A549 (cell line): Measurements from ENCODE around the gene TNIK. TPM values are rescaled to one million over a fixed set of nuclear protein-coding genes. Genes with fewer than 3 reads are reported as not detected.

Experiments used
- ATAC-seq, 2 experiments: fragments of 200-7000 bp in 1 of 2; fragments of >200 bp in 1 of 2; cut with Nextera tagmentation in 1 of 2; cut with Tn5 transposase in 1 of 2; 3 replicates each; pipeline versions ENCODE4 v1.8.0 to v1.9.1; 2018 to 2020; ENCODE audit warnings: mild to moderate bottlenecking in 1 of 2, moderate library complexity in 1 of 2
- CTCF ChIA-PET: fragments of 300-600 bp; sonication (Branson Sonifier 250); formaldehyde crosslinking; extraction: SDS; loops from one replicate; lab custom pipeline; 2021; ENCODE audit warnings: antibody characterized with exemption, inconsistent platforms; lab: Yijun Ruan, JAX
- POLR2A ChIA-PET: fragments of 350-600 bp; formaldehyde crosslinking; extraction: SDS; loops from one replicate; lab custom pipeline; 2021; ENCODE audit warnings: antibody characterized with exemption, inconsistent platforms; lab: Yijun Ruan, JAX
- DNase-seq, 2 experiments: peaks; one replicate each; pipeline versions ENCODE4 v3.0.0 to v3.0.0-alpha.2; 2011 to 2016; ENCODE audit warnings: low read depth in 1 of 2, low spot score in 1 of 2
- FAIRE-seq: peaks from 2 replicates; lab custom pipeline; 2011; peaks lifted over from hg19 to GRCh38; lab: Jason Lieb, UNC
- H3K27ac ChIP-seq, 2 experiments: fragments of >200 bp; sonication (Bioruptor Twin); formaldehyde crosslinking; 3 replicates each; pipeline ENCODE4 v1.5.1; 2016 to 2017
- H3K4me1 ChIP-seq: fragments of >200 bp; sonication (Bioruptor Twin); formaldehyde crosslinking; 3 replicates; pipeline ENCODE4 v1.6.1; 2016
- H3K4me2 ChIP-seq: fragments of >200 bp; sonication (Bioruptor Twin); formaldehyde crosslinking; 3 replicates; pipeline ENCODE4 v1.6.1; 2016
- H3K4me3 ChIP-seq: fragments of >200 bp; sonication (Bioruptor Twin); formaldehyde crosslinking; 3 replicates; pipeline ENCODE4 v1.5.1; 2016
- H3K9me3 ChIP-seq: fragments of >200 bp; sonication (Bioruptor Twin); formaldehyde crosslinking; 3 replicates; pipeline ENCODE4 v1.6.1; 2016
- ATOH8 ChIP-seq: fragments of 250-450 bp; sonication (Bioruptor Pico); IDR thresholded peaks from 2 replicates; pipeline ENCODE4 v1.5.0; 2020; ENCODE audit warnings: low read depth, mild to moderate bottlenecking, moderate library complexity
- CEBPB ChIP-seq, 2 experiments: fragments of >200 bp in 1 of 2; sonication (Bioruptor Twin) in 1 of 2; formaldehyde crosslinking in 1 of 2; IDR thresholded peaks; 2 replicates each; pipeline ENCODE4 v1.6.1; 2012 to 2016
- CHD2 ChIP-seq: fragments of 150-350 bp; IDR thresholded peaks from 2 replicates; pipeline ENCODE4 v1.6.1; 2014; ENCODE audit warnings: low read length; ENCODE audit not compliant: partially characterized antibody
- EHF ChIP-seq: fragments of 250-450 bp; sonication (Bioruptor Pico); IDR thresholded peaks from 2 replicates; pipeline ENCODE4 v1.5.0; 2020; ENCODE audit warnings: mild to moderate bottlenecking
- ELK1 ChIP-seq: fragments of 150-350 bp; IDR thresholded peaks from 2 replicates; pipeline ENCODE4 v1.6.1; 2014; ENCODE audit warnings: low read depth, mild to moderate bottlenecking, low read length
- ESRRA ChIP-seq: fragments of 150-350 bp; IDR thresholded peaks from 2 replicates; pipeline ENCODE4 v1.6.1; 2014; ENCODE audit warnings: mild to moderate bottlenecking, low read length, borderline replicate concordance
- FOSB ChIP-seq: fragments of 250-450 bp; sonication (Bioruptor Pico); IDR thresholded peaks from 2 replicates; pipeline ENCODE4 v1.5.0; 2020; ENCODE audit warnings: mild to moderate bottlenecking, moderate library complexity
- HDAC2 ChIP-seq: fragments of 200-600 bp; sonication (generic); IDR thresholded peaks from 2 replicates; pipeline ENCODE4 v1.6.1; 2016
- HEYL ChIP-seq: fragments of 250-450 bp; sonication (Bioruptor Pico); IDR thresholded peaks from 2 replicates; pipeline ENCODE4 v1.8.0; 2021; ENCODE audit warnings: mild to moderate bottlenecking, moderate library complexity
- HOXA7 ChIP-seq: fragments of 250-450 bp; sonication (Bioruptor Pico); IDR thresholded peaks from 2 replicates; pipeline ENCODE4 v1.5.0; 2020; ENCODE audit warnings: mild to moderate bottlenecking, moderate library complexity
- HOXB13 ChIP-seq: fragments of 250-450 bp; sonication (Bioruptor Pico); IDR thresholded peaks from 2 replicates; pipeline ENCODE4 v1.5.0; 2020; ENCODE audit warnings: low read depth, mild to moderate bottlenecking, moderate library complexity
- HOXB5 ChIP-seq: fragments of 250-450 bp; sonication (Bioruptor Pico); IDR thresholded peaks from 2 replicates; pipeline ENCODE4 v1.5.0; 2020; ENCODE audit warnings: mild to moderate bottlenecking, moderate library complexity
- JUN ChIP-seq, 2 experiments: fragments of >200 bp; sonication (Bioruptor Twin); formaldehyde crosslinking; IDR thresholded peaks; 2 replicates in 1 of 2; 3 replicates in 1 of 2; pipeline ENCODE4 v1.6.1; 2016 to 2017
- KDM1A ChIP-seq: fragments of 200-600 bp; sonication (generic); IDR thresholded peaks from 2 replicates; pipeline ENCODE4 v1.6.1; 2016; ENCODE audit warnings: low read depth, mild to moderate bottlenecking
- MYC ChIP-seq: IDR thresholded peaks from 2 replicates; pipeline ENCODE4 v1.6.1; 2012; ENCODE audit warnings: mild to moderate bottlenecking, inconsistent platforms, low read length, improper control_type of control experiment, borderline replicate concordance
- NFE2L2 ChIP-seq: fragments of 150-350 bp; conservative IDR thresholded peaks from 2 replicates; pipeline ENCODE4 v1.6.1; 2014; ENCODE audit warnings: low read length
- NPAS2 ChIP-seq: fragments of 250-450 bp; sonication (Bioruptor Pico); IDR thresholded peaks from 2 replicates; pipeline ENCODE4 v1.8.0; 2022; ENCODE audit warnings: mild to moderate bottlenecking, moderate library complexity, borderline replicate concordance
- NR3C1 ChIP-seq: fragments of >200 bp; sonication (Bioruptor Twin); formaldehyde crosslinking; IDR thresholded peaks from 3 replicates; pipeline ENCODE4 v1.6.1; 2017
- POLR2A ChIP-seq: IDR thresholded peaks from 2 replicates; pipeline ENCODE4 v1.6.1; 2012; ENCODE audit warnings: mild to moderate bottlenecking, low read length
- POLR2AphosphoS2 ChIP-seq: conservative IDR thresholded peaks from 2 replicates; pipeline ENCODE4 v1.6.1; 2012; ENCODE audit warnings: low read length, improper control_type of control experiment, inconsistent platforms
- RARB ChIP-seq: fragments of 250-450 bp; sonication (Bioruptor Pico); IDR thresholded peaks from 2 replicates; pipeline ENCODE4 v1.8.0; 2021; ENCODE audit warnings: mild to moderate bottlenecking, moderate library complexity
- SREBF2 ChIP-seq: fragments of 450-650 bp; IDR thresholded peaks from 2 replicates; pipeline ENCODE4 v1.6.1; 2014; ENCODE audit warnings: mild to moderate bottlenecking, moderate library complexity
- TFCP2L1 ChIP-seq: fragments of 250-450 bp; sonication (Bioruptor Pico); IDR thresholded peaks from 2 replicates; pipeline ENCODE4 v1.5.0; 2021; ENCODE audit warnings: mild to moderate bottlenecking
- TP53 ChIP-seq: fragments of 250-450 bp; sonication (Bioruptor Pico); IDR thresholded peaks from 2 replicates; pipeline ENCODE4 v1.5.0; 2021; ENCODE audit warnings: mild to moderate bottlenecking, moderate library complexity
- ZC3H11A ChIP-seq: fragments of 450-650 bp; IDR thresholded peaks from 2 replicates; pipeline ENCODE4 v1.6.1; 2014; ENCODE audit warnings: antibody characterized with exemption, mild to moderate bottlenecking
- ZFP36 ChIP-seq: fragments of 450-650 bp; IDR thresholded peaks from 2 replicates; pipeline ENCODE4 v1.6.1; 2014; ENCODE audit warnings: borderline replicate concordance; ENCODE audit not compliant: partially characterized antibody
- ZSCAN20 ChIP-seq: fragments of 250-450 bp; sonication (Bioruptor Pico); IDR thresholded peaks from 2 replicates; pipeline ENCODE4 v1.8.0; 2022; ENCODE audit warnings: mild to moderate bottlenecking, moderate library complexity
- WGBS: methylation state at CpG from one replicate; pipeline ENCODE4 v1.1.6; 2017; ENCODE audit errors: missing lambda C conversion rate; 5-methylcytosine and 5-hydroxymethylcytosine counted together
- polyA plus RNA-seq, 4 experiments: library from polyadenylated mRNA; depleted of rRNA in 3 of 4; stranded (reverse); fragments of >200 nt; fragmentation: RNase III in 1 of 4; extraction: RNeasy Plus Mini Kit Qiagen cat#74134 plus additional on column Dnase treatment in 1 of 4; gene quantifications; 2 replicates in 3 of 4; 3 replicates in 1 of 4; pipeline ENCODE4 v1.2.3, GENCODE V29; 2011 to 2017
- TF ChIP-seq, protein P1 (sequence below): IDR thresholded peaks from 2 replicates; pipeline ENCODE4 v1.6.1; 2012
- TF ChIP-seq, protein P2 (sequence below): fragments of 450-650 bp; IDR thresholded peaks from 2 replicates; pipeline ENCODE4 v1.6.1; 2014; ENCODE audit warnings: antibody characterized with exemption

TNIK gene
- polyA plus RNA-seq, 2 of the 4 experiments (the other 2 are of a cell fraction) = 1.6 to 1.8 TPM

DNA sequence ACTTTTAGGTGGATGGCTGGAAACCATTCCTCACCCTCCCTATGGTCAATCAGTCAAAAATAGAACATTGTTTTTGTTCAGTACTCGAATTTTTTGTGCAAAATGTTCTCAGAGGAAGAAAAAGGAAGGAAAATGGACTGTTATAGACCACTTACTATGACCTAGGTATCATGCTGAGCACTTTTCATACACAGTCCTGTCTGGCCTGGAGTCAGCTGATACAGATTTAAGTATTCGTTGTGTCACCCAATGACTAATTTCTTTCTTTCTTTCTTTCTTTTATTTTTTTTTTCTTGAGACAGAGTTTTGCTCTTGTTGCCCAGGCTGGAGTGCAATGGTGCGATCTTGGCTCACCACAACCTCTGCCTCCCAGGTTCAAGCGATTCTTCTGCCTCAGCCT, 29.1 kb upstream of the TNIK start (continued):
- TF ChIP-seq TFCP2L1 (CRISPR knock-in tag) = no peak

DNA sequence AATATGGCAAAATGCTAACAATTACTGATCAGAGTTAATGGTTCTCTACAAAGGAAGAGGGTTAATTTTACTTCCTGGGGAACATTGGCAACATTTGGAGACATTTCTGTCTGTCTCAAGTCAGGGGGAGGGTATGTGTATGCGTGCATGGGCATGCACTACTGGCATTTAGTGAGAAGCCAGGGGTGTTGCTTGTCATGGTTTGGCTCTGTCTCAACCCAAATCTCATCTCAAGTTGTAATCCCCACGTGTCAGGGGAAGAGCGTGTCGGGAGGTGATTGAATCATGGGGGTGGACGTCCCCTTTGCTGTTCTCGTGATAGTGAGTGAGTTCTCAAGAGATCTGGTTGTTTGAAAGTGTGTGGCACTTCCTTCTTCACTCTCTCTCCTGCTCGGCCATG, 28.3 kb upstream of the TNIK start:
- Histone ChIP-seq H3K4me3 (no peak overlapping the region), H3K9me3 (no peaks in the 10 kb centered on the region), H3K27ac (no peak overlapping the region)
- DNase-seq = no peak
- no peak for ATAC-seq
- POLR2A ChIA-PET = no interaction called here
- CTCF ChIA-PET = no interaction called here
- FAIRE-seq = no peak
- no peak for TF ChIP-seq FOSB (CRISPR knock-in tag)
- TF ChIP-seq RARB (CRISPR knock-in tag) = no peak
- no peak for TF ChIP-seq HOXB13 (CRISPR knock-in tag)
- TF ChIP-seq MYC = no peak
- TF ChIP-seq, protein P1, sequence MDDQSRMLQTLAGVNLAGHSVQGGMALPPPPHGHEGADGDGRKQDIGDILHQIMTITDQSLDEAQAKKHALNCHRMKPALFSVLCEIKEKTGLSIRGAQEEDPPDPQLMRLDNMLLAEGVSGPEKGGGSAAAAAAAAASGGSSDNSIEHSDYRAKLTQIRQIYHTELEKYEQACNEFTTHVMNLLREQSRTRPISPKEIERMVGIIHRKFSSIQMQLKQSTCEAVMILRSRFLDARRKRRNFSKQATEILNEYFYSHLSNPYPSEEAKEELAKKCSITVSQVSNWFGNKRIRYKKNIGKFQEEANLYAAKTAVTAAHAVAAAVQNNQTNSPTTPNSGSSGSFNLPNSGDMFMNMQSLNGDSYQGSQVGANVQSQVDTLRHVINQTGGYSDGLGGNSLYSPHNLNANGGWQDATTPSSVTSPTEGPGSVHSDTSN = no peak
- TF ChIP-seq ELK1 = no peak
- no peak for TF ChIP-seq SREBF2
- no peak for TF ChIP-seq POLR2A
- no peak for TF ChIP-seq NR3C1
- no peak for TF ChIP-seq ATOH8 (CRISPR knock-in tag)
- TF ChIP-seq ZFP36 = no peak
- TF ChIP-seq CEBPB (IDR thresholded peaks at IDR 0.05) = no peak
- TF ChIP-seq NFE2L2 = no peak
- no peak for TF ChIP-seq ESRRA
- no peak for TF ChIP-seq NPAS2 (CRISPR knock-in tag)
- TF ChIP-seq KDM1A = no peak
- no peak for TF ChIP-seq HDAC2
- TF ChIP-seq, all 56 proteins: peak for 0
- 69% methylated on average over 7 of the region's 7 CpGs for WGBS
- no peaks in the 10 kb centered on the region for H3K4me1 ChIP-seq
- H3K4me2 ChIP-seq = no peak overlapping the region

DNA sequence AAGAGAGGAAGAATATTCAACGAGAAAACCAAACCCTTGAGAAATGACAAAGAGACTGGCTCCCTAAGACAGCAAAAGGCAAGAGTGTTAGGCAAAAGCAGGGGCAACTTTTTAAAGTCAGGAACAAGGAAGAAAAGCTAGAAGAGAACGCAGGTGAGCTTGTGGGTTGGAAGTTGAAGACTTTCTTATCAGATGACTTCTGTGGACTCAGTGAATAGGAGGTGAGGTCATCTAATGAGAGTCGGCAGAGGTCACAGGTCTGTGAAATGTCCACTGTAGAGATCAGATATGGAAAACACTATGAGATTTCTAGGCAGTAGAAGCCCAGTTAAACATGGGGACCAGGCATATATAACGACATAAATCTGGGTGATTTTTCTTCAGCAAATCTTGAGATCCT, 27.2 kb upstream of the TNIK start:
- no peak for TF ChIP-seq CHD2
- no peak for TF ChIP-seq HOXB5 (CRISPR knock-in tag)
- no peak for TF ChIP-seq EHF
- 35% methylated on average over 4 of the region's 4 CpGs for WGBS
- ATAC-seq (no peak), DNase-seq (no peak), FAIRE-seq (no peak)
- Histone ChIP-seq H3K27ac (no peak overlapping the region), H3K4me3 (no peak overlapping the region), H3K4me2 (no peak overlapping the region), H3K9me3 (no peaks in the 10 kb centered on the region), H3K4me1 (no peaks in the 10 kb centered on the region)
- CTCF ChIA-PET = no interaction called here
- POLR2A ChIA-PET = no interaction called here

DNA sequence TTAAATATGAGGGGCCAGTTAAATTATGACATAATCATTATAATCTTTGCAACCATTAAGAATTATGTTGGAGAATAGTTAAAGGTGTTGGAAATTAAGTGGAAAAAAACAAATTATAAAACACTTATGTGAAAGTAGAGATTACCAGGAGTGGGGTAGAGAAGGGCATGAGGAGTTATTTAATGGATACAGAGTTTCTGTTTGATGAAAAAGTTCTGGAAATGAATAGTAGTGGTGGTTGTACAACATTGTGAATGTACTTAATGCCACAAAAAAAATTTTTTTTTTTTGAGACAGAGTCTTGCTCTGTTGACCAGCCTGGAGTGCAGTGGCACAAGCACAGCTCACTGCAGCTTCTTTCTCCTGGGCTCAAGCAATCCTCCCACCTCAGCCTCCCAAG, 25.1 kb upstream of the TNIK start:
- Histone ChIP-seq H3K9me3 (no peaks in the 10 kb centered on the region), H3K4me1 (no peaks in the 10 kb centered on the region), H3K4me2 (no peak overlapping the region), H3K27ac (no peak overlapping the region), H3K4me3 (no peak overlapping the region)
- FAIRE-seq (no peak), DNase-seq (no peak), ATAC-seq (no peak)
- POLR2A ChIA-PET = no interaction called here
- CTCF ChIA-PET = no interaction called here
- TF ChIP-seq NPAS2 (CRISPR knock-in tag) (no peak), HEYL (CRISPR knock-in tag) (no peak), ESRRA (no peak), SREBF2 (no peak), JUN (IDR thresholded peaks at IDR 0.05) (no peak), EHF (no peak), ZC3H11A (no peak), ELK1 (no peak), ZSCAN20 (CRISPR knock-in tag) (no peak), TP53 (CRISPR knock-in tag) (no peak), KDM1A (no peak), POLR2AphosphoS2 (no peak), HOXA7 (no peak)
- TF ChIP-seq, protein P2, sequence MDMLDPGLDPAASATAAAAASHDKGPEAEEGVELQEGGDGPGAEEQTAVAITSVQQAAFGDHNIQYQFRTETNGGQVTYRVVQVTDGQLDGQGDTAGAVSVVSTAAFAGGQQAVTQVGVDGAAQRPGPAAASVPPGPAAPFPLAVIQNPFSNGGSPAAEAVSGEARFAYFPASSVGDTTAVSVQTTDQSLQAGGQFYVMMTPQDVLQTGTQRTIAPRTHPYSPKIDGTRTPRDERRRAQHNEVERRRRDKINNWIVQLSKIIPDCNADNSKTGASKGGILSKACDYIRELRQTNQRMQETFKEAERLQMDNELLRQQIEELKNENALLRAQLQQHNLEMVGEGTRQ = no peak
- TF ChIP-seq, protein P1 = no peak
